Heart left ventricle (tissue), 16 donors: ENCODE measurements around the gene S1PR5. TPM values are rescaled to one million over a fixed set of nuclear protein-coding genes. Genes with fewer than 3 reads are reported as not detected.
"Not testable (repeated sequence)": the region's sequence is repeated elsewhere in the genome, so short reads cannot be mapped to it uniquely, and the experiment has no call there.

Experiments used
- ATAC-seq, 4 donors: fragments of 200-7000 bp; cut with Tn5 transposase; one replicate each; pipeline ENCODE4 v1.9.1; 2020 to 2022; ENCODE audit warnings: moderate library complexity in 4 of 4, mild to moderate bottlenecking in 3 of 4, moderate number of reproducible peaks in 1 of 4
- DNase-seq, 5 donors: peaks; one replicate each; pipeline ENCODE4 v3.0.0-alpha.2; 2020
- H3K27ac ChIP-seq, 12 donors: fragments of 200-600 bp; sonication (generic) in 4 of 12; one replicate each; pipeline versions ENCODE4 v1.5.0 to v1.8.0; 2016 to 2022; ENCODE audit warnings: mild to moderate bottlenecking in 2 of 12
- H3K27me3 ChIP-seq, 9 donors: fragments of 200-600 bp; sonication (generic) in 2 of 9; one replicate each; pipeline versions ENCODE4 v1.5.1 to v1.8.0; 2016 to 2022; ENCODE audit warnings: mild to moderate bottlenecking in 3 of 9
- H3K36me3 ChIP-seq, 9 donors: fragments of 200-600 bp; sonication (generic) in 2 of 9; one replicate each; pipeline versions ENCODE4 v1.5.0 to v1.8.0; 2018 to 2022; ENCODE audit warnings: mild to moderate bottlenecking in 2 of 9
- H3K4me1 ChIP-seq, 12 donors: fragments of 200-600 bp; sonication (generic) in 4 of 12; one replicate each; pipeline versions ENCODE4 v1.5.0 to v1.8.0; 2016 to 2022; ENCODE audit warnings: mild to moderate bottlenecking in 3 of 12
- H3K4me3 ChIP-seq, 12 donors: fragments of 200-600 bp; sonication (generic) in 4 of 12; one replicate each; pipeline versions ENCODE4 v1.5.0 to v1.8.0; 2017 to 2022; ENCODE audit warnings: mild to moderate bottlenecking in 9 of 12, moderate library complexity in 4 of 12
- H3K9me3 ChIP-seq, 12 donors: fragments of 200-600 bp; sonication (generic) in 4 of 12; one replicate each; pipeline versions ENCODE4 v1.5.0 to v1.8.0; 2016 to 2022; ENCODE audit warnings: mild to moderate bottlenecking in 1 of 12
- CTCF ChIP-seq, 12 donors: fragments of 200-600 bp; sonication (generic) in 4 of 12; IDR thresholded peaks; one replicate each; pipeline versions ENCODE4 v1.5.0 to v1.8.0; 2018 to 2022; ENCODE audit warnings: antibody characterized with exemption in 12 of 12, mild to moderate bottlenecking in 5 of 12
- POLR2A ChIP-seq, 2 donors: fragments of 450-650 bp; IDR thresholded peaks; one replicate each; pipeline ENCODE4 v1.6.1; 2017; ENCODE audit warnings: antibody characterized with exemption in 2 of 2, mild to moderate bottlenecking in 2 of 2, moderate library complexity in 2 of 2
- WGBS, 4 donors: extraction: QIAGEN DNeasy Blood & Tissue Kit in 2 of 4; methylation state at CpG; one replicate each; pipeline versions ENCODE4 v1.1.5 to v1.1.7; 2013 to 2018; 5-methylcytosine and 5-hydroxymethylcytosine counted together
- intact Hi-C, 10 donors: fragments of 100-400 bp; cut with DNase I; formaldehyde crosslinking; loops; one replicate each; pipeline versions ENCODE4 v1.11.1 to v1.14.2; 2022
- polyA plus RNA-seq, 2 donors: library from polyadenylated mRNA; stranded (reverse); fragments of 200-250 nt; gene quantifications; one replicate each; pipeline ENCODE4 v1.2.3, GENCODE V29; 2013
- total RNA-seq, 9 donors: library from RNA; depleted of rRNA in 2 of 9; stranded (reverse); fragments of >200 nt in 2 of 9; fragmentation: NEBNext Ultra II Directional in 3 of 9; extraction: Animal tissue kit (Norgen Biotek cat#: 25700) in 3 of 9; gene quantifications; one replicate each; pipeline versions ENCODE4 v1.1.0 to v1.2.4, GENCODE V29; 2016 to 2023
- donor health status: ischemic (EF 13 %, LVEDD 7.1; RV severe dilation, severe dysfunction).
- donor health status: healthy with polysubstance abuse.
- donor health status: DM: no; HTN: yes; CAD: no.
- donor health status: DM: no; HTN: no; CAD: no.
- donor health status: ischemic (EF 25% LVEDD 6.9; RV normal size, moderate dysfunction).
- donor health status: ischemic (EF 25% LVEDD 5.7; RV mildly dilated, moderate dysfunction).
- donor health status: healthy.
- donor health status: DM: yes; HTN: yes; CAD: no.
- donor health status: ischemic (EF 35%, LVEDD 5.7; RV mildly dilated, moderate dysfunction).
- donor health status: nonischemic (EF 11% LVEDD 7.7; RV severe dilation, severe dysfunction).
- donor health status: DM: yes; HTN: yes; CAD: no.
- donor health status: PGD.
- donor health status: ischemic (EF 29% LVEDD 5.4; RV normal size, mild dysfunction).
- donor health status: nonischemic (EF 23%, LVEDD 6.1; RV moderate dilation, normal function).

S1PR5 gene
- total and polyA plus RNA-seq, 11 donors: 0.10 to 1.7 (median 0.29) TPM; not detected in 4

GRCh38 chr19:10551698-10552301, 34.6 kb upstream of the S1PR5 start:
- Histone ChIP-seq H3K9me3 (no peaks in the 10 kb centered on the region), H3K4me3 (no peak overlapping the region), H3K27me3 (no peaks in the 10 kb centered on the region), H3K36me3 (peaks cover 0 to 100% (median 91%) of the 10 kb centered on the region in 9 donors), H3K27ac (no peak overlapping the region), H3K4me1 (peaks cover 0 to 13% (median 0%) of the 10 kb centered on the region in 12 donors)
- WGBS, 4 donors: 85 to 95% (median 91%) methylated on average over 7 to 12 of the region's 12 CpGs
- peak in 2 of 4 donors; percentile 8 to 30 for ATAC-seq
- TF ChIP-seq POLR2A (IDR thresholded peaks at IDR 0.05) (no peak), CTCF (IDR thresholded peaks at IDR 0.05) (peak in 1 of 12 donors; percentile 16)
- no peak for DNase-seq
- intact Hi-C loops: no loop called here

- H3K27ac ChIP-seq, ATAC-seq: not testable (repeated sequence)
- WGBS, 4 donors: 95 to 97% (median 96%) methylated on average over 9 of the region's 9 CpGs
Observed at GRCh38 chr19:10551006-10551405, 33.8 kb upstream of the S1PR5 start.

GRCh38 chr19:10550336-10550735, 33.1 kb upstream of the S1PR5 start:
- H3K36me3 ChIP-seq: peaks cover 0 to 98% (median 89%) of the 10 kb centered on the region in 9 donors
- no peak for TF ChIP-seq POLR2A (IDR thresholded peaks at IDR 0.05)
- no peak for TF ChIP-seq CTCF (IDR thresholded peaks at IDR 0.05)
- peaks cover 0 to 20% (median 2%) of the 10 kb centered on the region in 12 donors for H3K4me1 ChIP-seq
- no peak for DNase-seq
- H3K27ac ChIP-seq: no peak overlapping the region
- no peak for ATAC-seq
- H3K9me3 ChIP-seq: no peaks in the 10 kb centered on the region
- H3K4me3 ChIP-seq: no peak overlapping the region
- intact Hi-C loops: no loop called here
- H3K27me3 ChIP-seq: no peaks in the 10 kb centered on the region
- 89 to 94% (median 92%) methylated on average over 6 of the region's 6 CpGs for WGBS, 4 donors

More at GRCh38 chr19:10551006-10551405, 33.8 kb upstream of the S1PR5 start:
- DNase-seq, H3K27me3 ChIP-seq, H3K4me3 ChIP-seq, H3K9me3 ChIP-seq, intact Hi-C loops: not testable (repeated sequence)
- Histone ChIP-seq H3K36me3 (peaks cover 0 to 99% (median 90%) of the 10 kb centered on the region in 9 donors), H3K4me1 (peaks cover 0 to 14% (median 0%) of the 10 kb centered on the region in 12 donors)

- no peak for ATAC-seq
- intact Hi-C loops: no loop called here
- Histone ChIP-seq H3K9me3 (no peaks in the 10 kb centered on the region), H3K4me3 (no peak overlapping the region), H3K36me3 (peaks cover 0 to 92% (median 83%) of the 10 kb centered on the region in 9 donors), H3K27ac (no peak overlapping the region), H3K27me3 (no peaks in the 10 kb centered on the region), H3K4me1 (peaks cover 0 to 26% (median 8%) of the 10 kb centered on the region in 12 donors)
- DNase-seq: no peak
- 82 to 86% (median 84%) methylated on average over 6 to 7 of the region's 7 CpGs for WGBS, 4 donors
- TF ChIP-seq POLR2A (IDR thresholded peaks at IDR 0.05) (no peak), CTCF (IDR thresholded peaks at IDR 0.05) (no peak)
Observed at GRCh38 chr19:10549733-10550132, 32.5 kb upstream of the S1PR5 start.
